ENCODE results near the gene DAB2IP.
A peak's percentile ranks its signal among the peaks of the same experiment; 100 is the strongest.
"Not testable (repeated sequence)": the region's sequence is repeated elsewhere in the genome, so short reads cannot be mapped to it uniquely, and the experiment has no call there.

The DAB2IP gene

DNA sequence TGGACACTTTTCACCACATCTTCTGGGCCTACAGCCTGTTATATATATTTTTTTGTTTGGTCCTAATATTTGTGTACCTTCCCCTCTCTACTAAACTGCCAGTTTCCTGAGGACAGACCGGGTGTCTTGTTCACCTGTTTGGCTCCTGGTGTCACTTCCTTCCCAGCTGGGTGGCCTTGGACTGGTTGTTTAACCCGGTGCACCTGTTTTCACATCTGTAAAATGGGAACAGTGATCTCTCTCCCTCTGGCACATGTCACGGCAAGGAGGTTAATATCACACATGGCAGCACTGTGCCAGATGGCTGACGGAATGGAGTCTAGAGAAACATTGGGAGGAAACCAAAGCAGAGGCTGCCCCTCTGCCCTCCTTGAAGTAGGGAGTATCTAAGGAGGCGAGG lies 79.7 kb downstream of the DAB2IP start:
- DNase-seq: no peak

DNA sequence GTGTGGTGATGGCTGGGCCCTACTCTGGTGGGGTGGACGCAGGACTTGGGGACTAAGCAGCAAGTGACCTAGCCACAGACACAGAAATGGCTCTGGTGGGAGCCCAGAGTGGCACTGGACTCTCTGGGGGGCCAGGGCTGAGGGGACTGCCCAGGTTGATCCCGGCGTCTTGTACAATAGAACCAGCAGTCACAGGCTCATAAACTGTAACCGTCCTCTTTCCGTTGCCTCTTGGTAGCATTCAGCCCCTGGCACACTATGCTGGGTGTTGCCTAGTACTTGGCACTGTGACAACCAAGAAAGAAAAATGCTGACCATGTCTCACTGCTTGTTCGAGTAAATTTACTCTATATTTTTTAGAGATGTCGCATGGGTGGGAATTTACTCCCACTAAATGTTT lies 80.5 kb downstream of the DAB2IP start:
- no peak for DNase-seq

DNA sequence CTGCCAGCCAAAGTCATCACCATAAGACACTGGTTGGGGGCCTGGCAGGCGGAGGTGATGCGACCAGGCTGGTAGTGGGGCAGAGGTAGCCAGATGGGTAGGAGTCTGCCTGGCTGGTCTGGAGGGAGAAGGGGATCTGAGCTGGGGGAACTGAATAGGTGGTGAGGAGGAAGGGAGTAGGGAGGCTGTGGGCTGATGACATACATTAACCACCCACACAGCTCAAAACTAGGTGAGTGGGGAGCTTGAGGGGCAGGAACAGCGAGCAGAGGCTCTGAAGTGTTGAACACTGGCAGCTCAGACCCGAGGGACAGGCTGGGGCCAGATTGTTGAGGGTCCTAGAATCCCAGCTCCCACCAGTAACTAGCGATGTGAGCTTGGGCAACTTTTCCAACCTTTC lies 81.0 kb downstream of the DAB2IP start:
- DNase-seq: no peak

DNA sequence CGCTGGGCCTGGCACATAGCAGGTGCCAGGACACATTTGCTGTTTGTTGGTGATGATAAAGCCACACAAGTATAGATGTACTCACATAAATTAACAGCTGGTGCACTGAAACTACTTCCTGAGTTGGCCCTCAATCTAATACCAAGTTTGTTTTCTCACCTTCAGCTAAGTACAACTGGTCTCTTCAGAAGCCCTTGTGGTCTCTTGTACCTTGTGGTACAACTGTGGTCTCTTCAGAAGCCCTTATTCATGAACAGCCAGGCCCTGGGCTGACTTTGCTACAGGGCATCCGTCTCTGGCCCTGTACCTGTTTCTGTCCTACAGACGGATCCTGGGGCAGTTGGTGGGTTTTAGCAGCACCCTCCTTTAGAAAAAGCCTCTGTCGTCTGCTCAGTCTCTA lies 81.5 kb downstream of the DAB2IP start:
- no peak for DNase-seq

DNA sequence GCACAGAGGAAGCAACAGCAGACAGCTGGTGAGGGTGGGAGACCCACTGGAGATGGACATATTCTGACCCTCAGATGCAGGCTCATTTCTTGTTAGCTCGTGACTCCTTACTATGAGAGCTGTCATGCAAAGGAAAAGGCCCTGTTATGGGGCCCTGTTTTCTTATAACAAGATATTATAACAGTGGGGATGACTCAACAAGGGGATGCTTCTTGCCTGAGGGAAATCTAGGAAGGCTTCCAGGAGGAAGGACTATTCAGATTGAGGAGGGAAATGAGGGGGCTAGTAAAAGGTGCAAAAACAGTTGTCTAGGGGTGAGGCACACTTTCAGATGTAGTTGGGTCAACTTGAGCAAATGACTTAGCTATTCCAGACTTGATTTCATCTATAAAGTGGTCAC lies 83.0 kb downstream of the DAB2IP start:
- DNase-seq: no peak

DNA sequence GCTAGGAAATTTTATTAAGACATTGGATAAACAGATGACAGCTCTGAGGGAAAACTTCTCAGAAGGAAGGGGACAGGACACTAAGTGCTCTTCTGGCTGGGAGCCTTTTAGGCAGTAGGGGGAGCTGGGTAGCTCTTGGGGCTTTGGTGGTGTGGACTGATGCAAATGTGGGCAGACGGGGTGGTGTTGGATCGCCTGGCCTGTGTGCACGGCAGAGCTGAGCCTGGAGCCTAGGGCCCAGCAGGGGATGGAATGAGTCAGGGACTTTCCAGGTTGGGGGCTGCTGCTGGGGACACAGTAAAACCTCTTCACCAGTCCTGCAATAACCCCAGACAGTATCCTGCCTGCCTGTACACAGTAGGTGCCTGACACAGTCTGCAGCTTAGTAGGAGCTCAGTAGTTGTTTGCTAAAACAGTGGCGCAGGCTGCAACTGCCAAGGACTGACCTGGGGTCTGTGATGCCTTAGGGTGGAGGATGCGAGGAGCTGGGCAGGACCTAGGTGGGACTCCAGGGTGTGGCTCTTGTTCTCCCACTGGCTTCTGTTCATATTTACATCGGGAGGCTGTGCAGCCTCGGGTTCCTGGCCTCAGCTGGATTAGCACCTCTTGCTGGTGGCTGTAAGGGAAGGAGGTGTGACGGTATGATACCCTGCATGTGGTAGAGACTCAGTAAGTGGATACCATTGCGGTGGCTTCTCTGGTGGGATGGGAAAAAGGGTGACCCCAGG lies 83.8 kb downstream of the DAB2IP start:
- peak; percentile 11 for DNase-seq

DNA sequence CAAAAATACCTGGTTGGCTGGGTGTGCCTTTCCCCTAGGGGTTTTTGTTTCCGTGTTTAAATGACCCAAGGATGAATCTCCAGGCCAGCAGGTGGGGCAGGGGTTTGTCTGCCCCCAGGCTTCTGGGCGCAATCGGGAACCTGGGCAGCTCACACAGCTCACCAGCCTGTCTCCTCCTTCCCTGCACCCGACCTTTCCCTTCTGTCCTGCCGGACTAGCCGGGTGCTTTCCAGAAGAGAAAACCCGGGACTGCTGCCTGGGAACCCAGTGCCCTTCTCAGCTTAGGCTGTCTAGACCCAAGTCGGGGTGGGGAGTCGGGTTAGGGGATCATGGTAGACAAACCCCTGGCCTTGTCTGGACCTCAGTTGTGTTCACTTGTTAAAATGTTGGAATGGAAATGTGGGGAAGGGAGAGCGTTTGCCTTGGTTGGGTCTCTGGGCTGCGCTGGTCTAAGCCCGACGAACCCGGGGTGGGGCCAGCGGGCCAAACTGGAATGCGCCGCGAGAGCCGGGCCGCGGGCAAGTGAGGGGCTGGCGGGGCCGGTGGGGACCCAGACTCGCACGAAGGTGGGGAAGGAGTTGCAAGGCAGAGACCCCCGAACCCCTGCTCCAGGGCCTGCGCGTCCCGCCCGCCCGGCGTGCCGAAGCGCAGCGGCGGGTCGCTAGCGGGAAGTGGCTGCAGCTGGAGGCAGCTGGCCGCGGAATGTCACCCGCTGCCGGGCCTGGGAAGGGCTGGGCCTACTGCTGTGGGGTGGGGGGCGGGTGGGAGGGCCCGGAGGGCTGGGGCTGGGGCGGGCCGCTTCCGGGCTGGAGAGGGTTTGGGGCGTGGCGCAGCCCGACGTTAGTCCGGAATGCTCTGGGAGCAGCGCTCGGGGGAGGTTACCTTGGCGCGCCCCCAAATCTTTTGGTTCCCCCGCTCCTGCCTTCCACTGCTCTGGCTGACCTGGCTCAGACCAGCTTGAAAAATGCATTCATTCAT lies 84.6 kb downstream of the DAB2IP start:
- DNase-seq: no peak

DNA sequence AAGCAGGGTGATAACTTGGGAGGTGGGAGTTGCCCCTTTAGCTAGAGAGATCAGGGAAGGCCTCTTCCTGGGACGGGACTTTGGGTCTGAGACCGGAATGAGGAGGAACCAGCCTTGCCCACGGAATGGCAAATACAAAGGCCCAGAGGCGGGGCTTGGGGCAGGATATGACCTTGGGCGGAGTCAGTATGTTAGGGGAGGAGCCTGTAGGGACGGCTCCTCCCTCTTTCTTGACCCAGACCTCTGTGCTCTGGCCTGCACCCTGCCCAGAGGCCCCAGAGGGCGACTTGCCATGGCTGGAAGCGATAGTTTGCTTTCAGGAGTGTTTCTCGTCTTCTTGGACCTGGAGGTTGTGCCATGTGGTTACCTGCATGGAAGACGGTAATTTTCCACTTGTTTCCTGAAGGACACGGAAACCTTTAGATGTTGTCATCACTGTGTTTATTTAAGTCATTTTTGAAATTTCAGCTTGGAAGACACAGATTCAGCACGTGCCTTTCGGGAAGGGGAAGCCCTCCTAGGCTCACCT lies 85.6 kb downstream of the DAB2IP start:
- DNase-seq: no peak

DNA sequence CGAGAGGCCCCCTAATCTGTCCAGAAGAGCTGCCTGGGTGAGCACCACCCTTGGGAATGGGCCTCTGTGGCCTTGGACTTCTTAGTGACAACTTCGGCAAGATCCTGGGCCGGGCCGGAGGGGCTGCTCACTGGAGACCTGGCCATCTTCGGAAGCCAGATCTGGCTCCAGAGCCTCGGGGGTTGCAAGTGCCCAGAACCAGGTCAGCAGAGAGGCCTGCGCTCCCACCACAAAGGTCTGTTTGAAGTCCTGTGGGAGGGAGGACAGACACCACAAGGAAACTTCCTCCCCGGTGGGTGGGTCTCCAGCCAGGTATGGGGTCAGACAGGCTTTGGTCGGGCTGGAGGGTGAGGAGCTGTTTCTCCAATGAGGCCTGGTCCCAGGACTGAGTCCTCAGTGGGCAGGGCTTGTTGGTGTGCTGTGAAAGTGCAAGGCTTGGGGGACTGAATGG lies 86.1 kb downstream of the DAB2IP start:
- DNase-seq: no peak

DNA sequence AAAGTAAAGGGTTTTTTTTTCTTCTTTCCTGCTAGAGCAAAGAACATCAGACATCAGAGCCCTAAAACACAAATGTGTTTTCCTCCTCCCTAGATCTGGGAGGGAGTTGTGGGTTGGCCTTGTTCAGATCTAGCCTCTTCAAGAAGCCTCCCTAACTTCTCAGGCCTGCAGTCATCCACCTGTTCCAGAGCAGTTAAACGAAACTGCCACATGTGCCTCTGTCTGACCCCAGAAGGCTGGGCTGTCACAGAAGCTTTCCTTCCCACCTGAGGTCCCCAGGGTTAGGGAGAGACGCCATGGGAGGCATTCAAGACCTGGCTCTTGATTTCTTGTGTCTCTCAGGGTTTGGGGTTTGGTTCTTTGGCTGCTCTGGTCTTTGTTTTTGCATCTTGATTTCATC lies 87.0 kb downstream of the DAB2IP start:
- no peak for DNase-seq

DNA sequence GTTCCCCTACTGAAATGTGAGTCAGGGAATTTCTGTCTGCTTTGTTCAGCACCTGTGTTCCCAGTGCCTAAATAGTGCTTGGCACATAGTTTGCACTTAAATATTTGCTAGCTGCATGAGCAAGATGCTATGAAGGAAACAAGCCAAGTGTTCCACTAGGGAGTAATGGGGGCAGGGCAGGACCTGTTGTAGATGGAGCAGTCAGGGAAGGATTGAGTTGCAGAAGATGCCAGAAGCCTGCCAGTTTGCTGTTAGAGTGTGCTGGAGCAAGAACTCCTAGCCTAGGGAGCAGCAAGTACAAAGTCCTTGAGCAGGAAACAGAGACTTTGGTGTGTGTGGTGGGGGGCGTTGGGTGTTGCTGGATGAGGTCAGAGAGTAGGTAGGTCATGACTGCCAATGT lies 87.5 kb downstream of the DAB2IP start:
- no peak for DNase-seq

DNA sequence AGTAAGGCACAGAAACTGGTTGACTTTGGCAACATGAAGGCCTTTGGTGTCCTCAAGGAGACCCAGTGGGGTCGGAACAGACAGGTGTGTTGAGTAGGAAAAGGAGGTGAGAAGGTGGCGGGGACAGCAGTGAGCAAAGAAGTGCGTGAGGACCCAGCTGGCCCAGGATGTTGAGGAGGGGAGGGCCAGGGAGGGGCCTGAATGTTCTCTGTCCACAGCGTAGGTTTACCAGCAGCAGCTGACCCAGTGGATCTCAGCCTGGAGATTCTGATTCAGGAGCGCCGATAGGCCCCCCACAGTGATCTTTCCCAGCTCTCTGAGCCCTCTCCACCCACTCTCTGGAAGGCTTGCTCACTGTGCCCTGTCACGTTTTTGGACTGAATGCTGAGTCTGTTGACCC lies 88.5 kb downstream of the DAB2IP start:
- DNase-seq: no peak

DNA sequence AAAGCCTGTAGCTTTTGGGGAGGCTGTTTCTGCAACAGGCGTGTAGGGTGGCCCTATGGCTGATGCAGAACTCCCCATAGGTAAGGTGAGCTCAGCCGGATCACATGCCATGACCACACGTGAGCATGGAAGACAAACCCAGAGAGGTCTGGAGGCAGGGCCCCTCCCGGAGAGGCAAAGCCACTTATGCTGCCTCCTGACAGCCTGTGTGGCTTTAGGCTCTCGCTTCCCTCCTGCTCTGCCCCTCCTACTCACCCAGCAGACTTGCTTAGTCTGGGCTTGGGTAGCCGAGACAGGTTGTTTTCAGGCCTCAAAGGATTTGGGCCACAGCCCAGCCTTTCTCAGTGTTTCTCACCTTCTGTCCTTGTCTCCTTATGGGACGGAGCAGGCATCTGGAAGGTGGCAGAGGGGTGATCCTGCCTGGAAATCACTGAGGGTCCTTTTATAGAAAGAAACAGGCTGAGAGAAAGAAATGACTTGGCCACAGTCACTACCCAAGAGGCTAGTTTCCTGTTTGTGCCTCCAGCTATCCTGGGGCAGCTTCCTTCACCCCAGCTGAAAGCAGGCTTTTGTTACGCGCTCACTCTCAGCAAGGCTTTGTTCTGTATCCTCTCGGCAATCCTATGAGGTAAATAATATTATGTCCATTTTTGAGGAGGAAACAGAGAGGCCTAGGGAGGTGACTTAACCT lies 89.9 kb downstream of the DAB2IP start:
- peak; percentile 74 for DNase-seq

DNA sequence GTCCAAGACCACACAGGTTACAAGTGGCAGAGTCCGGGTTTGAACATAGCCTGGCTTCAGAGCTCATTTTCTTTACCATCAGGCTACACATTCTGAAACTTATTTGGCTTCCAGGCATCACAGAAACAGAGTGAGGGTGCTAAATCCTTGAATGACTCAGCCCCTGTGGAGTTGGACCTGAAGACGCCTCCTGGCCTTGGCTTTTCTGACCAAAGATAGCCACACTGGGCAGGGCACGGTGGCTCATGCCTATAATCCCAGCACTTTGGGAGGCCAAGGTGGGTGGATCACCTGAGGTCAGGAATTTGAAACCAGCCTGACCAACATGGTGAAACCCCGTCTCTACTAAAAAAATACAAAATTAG lies 90.5 kb downstream of the DAB2IP start:
- not testable (repeated sequence) for DNase-seq

DNA sequence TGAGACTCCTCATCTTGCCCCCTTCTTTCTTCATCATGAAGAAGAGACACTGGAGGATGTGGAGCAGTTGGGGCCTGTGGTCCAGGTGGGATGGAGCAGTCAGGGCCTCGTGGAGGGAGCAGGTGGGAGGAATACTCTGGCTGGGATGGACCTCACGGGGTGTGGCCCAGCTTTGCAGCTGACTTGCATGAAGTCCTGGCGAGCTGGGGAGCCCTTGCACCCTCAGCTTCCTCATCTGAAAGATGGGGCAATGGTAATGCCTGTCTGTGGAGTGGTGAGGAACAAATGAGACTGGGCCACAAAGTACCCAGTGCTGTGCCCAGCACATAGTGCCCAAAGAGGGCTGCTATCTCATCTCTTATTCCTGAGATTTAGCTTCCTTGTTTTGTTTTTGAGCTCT lies 91.5 kb downstream of the DAB2IP start:
- no peak for DNase-seq

DNA sequence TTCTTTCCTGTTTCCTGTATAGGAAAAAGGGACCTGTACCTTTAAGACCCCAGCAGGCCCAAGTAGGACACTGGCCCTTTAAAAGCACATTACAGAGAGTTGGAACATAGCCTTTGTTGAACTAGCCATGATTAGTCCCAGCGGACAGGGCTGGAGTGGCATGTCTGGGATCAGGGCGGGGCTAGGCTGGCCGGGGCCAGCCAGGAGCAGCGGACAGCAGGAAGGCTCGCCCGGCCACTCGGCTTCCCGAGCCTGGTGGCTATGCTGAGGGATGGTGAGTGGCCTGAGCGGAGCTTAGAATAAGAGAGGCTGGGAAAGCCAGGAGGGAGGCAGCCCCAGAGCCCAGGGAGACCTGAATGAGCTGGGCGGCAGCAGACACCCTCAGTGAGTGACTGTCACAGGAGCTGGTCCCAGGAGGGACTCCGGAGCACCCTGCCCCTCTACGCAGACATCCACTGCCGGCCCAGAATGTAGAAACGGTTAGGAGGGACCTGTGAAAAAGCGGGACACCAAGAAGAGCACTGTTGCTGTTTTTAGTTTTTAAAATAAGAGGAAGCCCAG lies 92.1 kb downstream of the DAB2IP start:
- no peak for DNase-seq

DNA sequence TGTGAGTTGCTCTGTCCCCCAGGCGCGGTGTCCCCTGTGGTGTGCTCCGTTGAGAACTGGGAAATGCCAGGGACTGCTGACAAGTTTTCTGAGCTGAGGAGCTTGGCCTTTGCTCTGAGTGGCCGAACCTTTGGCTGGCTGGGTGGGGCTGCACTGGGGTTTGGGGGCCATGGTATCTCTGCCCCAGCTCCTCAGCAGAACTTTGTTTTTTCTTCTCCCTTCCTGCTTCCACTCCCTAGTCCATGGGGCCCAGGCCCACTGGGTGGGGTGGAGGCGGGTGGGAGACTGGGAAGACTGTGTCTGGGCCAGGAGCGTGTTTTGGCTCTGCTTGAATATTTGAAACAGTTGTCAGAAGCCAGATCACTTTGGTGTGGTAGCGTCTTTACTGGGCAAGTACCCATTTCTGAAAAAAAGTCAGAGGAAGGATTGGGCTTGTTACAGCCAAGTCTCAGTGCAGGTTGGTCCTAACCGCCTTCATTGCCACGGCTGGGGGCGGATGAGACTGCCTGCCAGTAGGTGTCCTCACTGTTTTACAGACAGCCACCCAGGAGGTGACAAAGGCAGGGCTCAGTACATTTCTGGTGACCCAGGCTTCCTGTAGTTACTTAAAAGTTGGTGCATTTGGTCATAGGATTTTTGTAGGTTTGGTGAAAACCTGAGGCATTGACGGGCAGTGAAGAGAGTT lies 92.7 kb downstream of the DAB2IP start:
- DNase-seq: peak; percentile 42

DNA sequence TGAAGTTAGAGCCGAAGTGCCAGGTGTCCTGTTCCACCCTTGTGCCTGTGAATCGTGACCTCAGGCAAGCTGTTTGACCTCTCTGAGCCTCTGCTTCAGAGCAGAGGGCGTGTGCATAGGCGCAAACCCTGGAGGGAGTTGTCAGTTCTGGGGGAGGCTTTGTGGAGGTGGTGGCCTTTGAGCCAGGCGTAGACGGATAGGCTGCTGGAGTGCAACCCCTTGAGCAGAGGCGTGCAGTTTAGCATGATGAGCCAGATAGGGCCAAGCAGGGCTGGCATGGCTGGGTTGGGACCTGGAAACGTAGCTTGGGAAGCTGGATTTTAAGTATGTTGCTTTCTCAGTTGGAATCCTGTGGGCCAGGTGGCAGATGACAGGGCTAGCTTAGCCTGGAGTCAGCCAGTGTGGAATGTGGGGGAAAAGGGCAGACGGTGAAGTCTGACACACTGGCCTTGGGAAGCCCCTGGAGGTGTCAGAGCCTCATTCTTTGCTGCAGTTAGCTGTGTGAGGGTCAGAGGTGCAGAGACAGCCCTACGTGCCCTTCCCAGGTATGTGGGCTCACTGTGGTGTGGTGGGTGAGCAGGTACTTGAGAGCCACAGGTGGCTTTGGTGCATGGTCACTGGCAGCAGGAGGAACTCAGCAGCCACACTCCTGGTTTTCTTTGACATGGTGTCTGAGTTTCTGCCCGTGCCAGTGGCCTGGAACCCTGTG lies 93.4 kb downstream of the DAB2IP start:
- DNase-seq: no peak

DNA sequence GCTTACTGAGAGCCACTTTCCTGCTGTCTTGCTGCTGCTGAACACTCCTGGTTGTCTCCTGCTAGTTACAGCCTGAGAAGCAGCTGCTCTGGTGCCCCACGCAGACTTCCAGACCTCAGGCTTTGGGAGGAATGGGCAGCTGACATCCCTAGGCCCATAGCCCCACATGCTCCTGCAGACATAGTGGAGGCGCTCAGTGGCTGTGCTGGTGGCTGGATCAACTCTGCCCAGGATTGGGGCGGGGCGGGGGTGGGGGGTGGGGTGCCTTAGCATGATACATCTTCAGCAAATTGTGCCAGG lies 93.9 kb downstream of the DAB2IP start:
- DNase-seq: no peak

DNA sequence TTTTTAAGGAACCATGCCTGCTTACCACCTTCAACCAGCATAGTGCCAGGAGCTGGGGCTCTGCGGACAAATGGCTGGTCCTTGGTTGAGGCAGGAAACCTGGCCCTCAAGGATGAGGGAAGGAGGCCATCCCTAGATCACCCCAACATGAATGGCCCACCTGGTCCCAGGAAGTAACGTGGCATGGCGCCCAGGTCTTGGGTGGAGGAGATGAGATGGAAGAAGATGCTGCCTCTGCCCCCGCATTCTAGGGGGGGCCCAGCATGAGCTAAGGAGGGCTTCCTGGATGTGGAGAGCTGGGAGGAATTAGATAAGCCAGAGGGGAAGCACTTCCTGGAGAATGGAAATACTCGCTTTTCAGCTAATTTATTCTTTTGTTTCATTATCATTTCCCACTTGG lies 95.0 kb downstream of the DAB2IP start:
- DNase-seq: no peak

DNA sequence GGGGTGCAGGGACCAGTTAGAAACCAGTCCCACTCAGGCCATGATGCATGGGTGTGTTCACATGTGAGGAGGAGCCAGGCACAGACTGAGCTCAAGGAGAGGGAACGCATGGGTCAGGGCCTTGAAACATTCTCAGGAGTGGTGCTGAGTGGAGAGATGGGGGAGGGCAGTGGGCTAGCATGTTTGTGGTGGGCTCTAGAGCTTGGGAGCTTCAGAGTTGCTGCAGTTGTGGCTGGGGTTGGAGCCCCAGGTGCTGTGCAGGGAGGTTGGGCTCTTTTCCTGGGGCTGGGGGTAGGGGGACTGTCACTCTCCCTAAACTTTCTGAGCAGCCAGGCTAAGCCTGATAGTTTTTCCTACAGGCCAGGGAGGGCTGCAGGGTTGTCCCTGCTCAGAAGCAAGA lies 95.4 kb downstream of the DAB2IP start:
- no peak for DNase-seq

DNA sequence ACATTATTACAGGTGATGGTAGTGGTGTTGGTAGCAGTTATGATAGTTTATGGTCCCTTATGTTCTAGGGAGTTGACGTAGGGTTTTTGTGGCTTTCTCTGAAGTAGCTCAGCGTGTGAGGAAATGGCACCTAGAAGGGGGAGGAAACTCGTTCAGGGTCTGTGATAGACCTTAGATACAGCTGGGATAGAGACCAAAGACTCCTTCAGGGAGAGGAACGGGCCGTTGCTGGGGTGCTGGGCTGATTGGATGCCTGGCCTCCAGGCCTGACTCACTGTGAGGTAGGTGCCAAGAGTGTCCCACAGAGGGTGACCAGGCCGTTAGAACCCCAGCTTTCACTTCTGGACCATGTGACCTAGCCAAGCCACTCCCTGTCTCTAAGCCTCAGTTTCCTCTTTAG lies 96.6 kb downstream of the DAB2IP start:
- no peak for DNase-seq
